A673 (cell line): ENCODE results near the gene BAIAP3. TPM values are rescaled to one million over a fixed set of nuclear protein-coding genes. Genes with fewer than 3 reads are reported as not detected.

ENCODE experiments used
- BruUV-seq: library from RNA; stranded (reverse); fragments of 400-500 nt; replicated peaks from 2 replicates; lab custom pipeline; 2021; lab: Mats Ljungman, UMichigan
- CTCF ChIA-PET: fragments of 300-600 bp; sonication (Branson Sonifier 250); formaldehyde crosslinking; loops from one replicate; lab custom pipeline; 2022; ENCODE audit warnings: antibody characterized with exemption; lab: Charles Lee
- POLR2A ChIA-PET: fragments of 300-600 bp; sonication (Branson Sonifier 250); formaldehyde crosslinking; loops from one replicate; lab custom pipeline; 2022; ENCODE audit warnings: antibody characterized with exemption; ENCODE audit not compliant: low non-redundant PET; lab: Charles Lee
- DNase-seq: peaks from one replicate; pipeline ENCODE4 v3.0.0-alpha.2; 2015; ENCODE audit warnings: low spot score
- H3K27ac ChIP-seq: fragments of 200-600 bp; sonication (generic); 2 replicates; pipeline ENCODE4 v1.5.1; 2016; ENCODE audit warnings: mixed run types, low read depth, mild to moderate bottlenecking, mixed read lengths, antibody characterized with exemption, low read length; ENCODE audit not compliant: poor library complexity, severe bottlenecking
- H3K27me3 ChIP-seq: fragments of 200-600 bp; sonication (generic); replicated peaks from 2 replicates; pipeline ENCODE4 v1.6.1; 2017; ENCODE audit warnings: mixed run types, low read depth, mild to moderate bottlenecking, mixed read lengths, antibody characterized with exemption, low read length; ENCODE audit not compliant: insufficient read depth, poor library complexity
- H3K36me3 ChIP-seq: fragments of 200-600 bp; sonication (generic); 2 replicates; pipeline ENCODE4 v1.6.1; 2016; ENCODE audit warnings: mixed run types, mild to moderate bottlenecking, mixed read lengths, antibody characterized with exemption, low read length; ENCODE audit not compliant: insufficient read depth, poor library complexity, severe bottlenecking
- H3K4me1 ChIP-seq: fragments of 200-600 bp; sonication (generic); 2 replicates; pipeline ENCODE4 v1.6.1; 2017; ENCODE audit warnings: mixed run types, mild to moderate bottlenecking, mixed read lengths, antibody characterized with exemption, low read length; ENCODE audit not compliant: insufficient read depth, poor library complexity, severe bottlenecking
- H3K4me3 ChIP-seq: fragments of 200-600 bp; sonication (generic); 2 replicates; pipeline ENCODE4 v1.5.1; 2016; ENCODE audit warnings: low read depth, mixed run types, mild to moderate bottlenecking, mixed read lengths, low read length; ENCODE audit not compliant: poor library complexity, severe bottlenecking
- H3K9me3 ChIP-seq: fragments of 200-600 bp; sonication (generic); 2 replicates; pipeline ENCODE4 v1.6.1; 2016; ENCODE audit warnings: mixed run types, low read depth, mild to moderate bottlenecking, mixed read lengths, antibody characterized with exemption, low read length; ENCODE audit not compliant: poor library complexity, severe bottlenecking
- CTCF ChIP-seq: fragments of 300-800, 200-600 bp; sonication (generic); conservative IDR thresholded peaks from 2 replicates; pipeline ENCODE4 v1.5.1; 2017; ENCODE audit warnings: low read depth, mild to moderate bottlenecking, antibody characterized with exemption, low read length, moderate library complexity, mixed read lengths
- EZH2 ChIP-seq: fragments of 200-600 bp; sonication (generic); IDR thresholded peaks from 2 replicates; pipeline ENCODE4 v1.6.1; 2017; ENCODE audit warnings: borderline replicate concordance, low read depth, mild to moderate bottlenecking, mixed read lengths, antibody characterized with exemption, low read length; ENCODE audit not compliant: poor library complexity, severe bottlenecking
- intact Hi-C: fragments of 100-400 bp; cut with micrococcal nuclease; formaldehyde crosslinking; loops from one replicate; pipeline ENCODE4 v1.10.0; 2022; ENCODE audit not compliant: unreplicated experiment
- total RNA-seq: library from RNA; stranded (reverse); gene quantifications from 2 replicates; pipeline ENCODE4 v1.2.3, GENCODE V29; 2021

The BAIAP3 gene
- total RNA-seq, 1 experiment from 2014 or later: 2.0 TPM

GRCh38 chr16:1366712-1367299, 33.4 kb downstream of the BAIAP3 start:
- no TSS peak for BruUV-seq
- no peak overlapping the region for H3K4me3 ChIP-seq
- intact Hi-C loops: no loop called here
- H3K27me3 ChIP-seq: no peaks in the 10 kb centered on the region
- no peaks in the 10 kb centered on the region for H3K4me1 ChIP-seq
- ChIA-PET CTCF (interaction anchor here (0.5 kb wide), 1 partner anchor 18 kb away, joined by 3 read pairs; no protein-coding TSS in a partner anchor), POLR2A (no interaction called here)
- no peaks in the 10 kb centered on the region for H3K9me3 ChIP-seq
- peaks cover 60% of the 10 kb centered on the region for H3K36me3 ChIP-seq
- DNase-seq: no peak
- TF ChIP-seq CTCF: no peak
- no peak for TF ChIP-seq EZH2
- no peak overlapping the region for H3K27ac ChIP-seq

GRCh38 chr16:1367486-1368174, 34.2 kb downstream of the BAIAP3 start:
- peaks cover 52% of the 10 kb centered on the region for H3K36me3 ChIP-seq
- no TSS peak for BruUV-seq
- H3K27me3 ChIP-seq: no peaks in the 10 kb centered on the region
- intact Hi-C loops: no loop called here
- H3K27ac ChIP-seq: no peak overlapping the region
- H3K9me3 ChIP-seq: no peaks in the 10 kb centered on the region
- no peak overlapping the region for H3K4me3 ChIP-seq
- CTCF ChIA-PET: no interaction called here
- H3K4me1 ChIP-seq: no peaks in the 10 kb centered on the region
- TF ChIP-seq EZH2 (no peak), CTCF (no peak)
- no peak for DNase-seq
- POLR2A ChIA-PET: no interaction called here

GRCh38 chr16:1371054-1371978, 37.9 kb downstream of the BAIAP3 start:
- intact Hi-C loops: no loop called here
- Histone ChIP-seq H3K9me3 (no peaks in the 10 kb centered on the region), H3K4me3 (no peak overlapping the region), H3K36me3 (peaks cover 23% of the 10 kb centered on the region), H3K27ac (no peak overlapping the region), H3K4me1 (no peaks in the 10 kb centered on the region), H3K27me3 (no peaks in the 10 kb centered on the region)
- BruUV-seq: no TSS peak
- no peak for DNase-seq
- ChIA-PET CTCF (no interaction called here), POLR2A (no interaction called here)
- no peak for TF ChIP-seq EZH2
- no peak for TF ChIP-seq CTCF
